ENCODE measurements around the gene ACTRT3.

GRCh38 chr3:169739067-169739466 is 30.3 kb downstream of the ACTRT3 start:
- no peak for TF ChIP-seq CTCF (IDR thresholded peaks at IDR 0.05)
- TF ChIP-seq POLR2AphosphoS5 (IDR thresholded peaks at IDR 0.05): no peak
- no peak for TF ChIP-seq POLR2A (IDR thresholded peaks at IDR 0.05)
